KOPT-K1 (cell line): ENCODE results near the gene PPP5C.
"Not testable (repeated sequence)": the region's sequence is repeated elsewhere in the genome, so short reads cannot be mapped to it uniquely, and the experiment has no call there.

Source experiments
- H3K27ac ChIP-seq: fragments of 200-600 bp; sonication (generic); 2 replicates; pipeline ENCODE4 v1.5.1; 2016; ENCODE audit warnings: antibody characterized with exemption, mild to moderate bottlenecking, low read depth, low read length; ENCODE audit not compliant: poor library complexity, severe bottlenecking
- H3K36me3 ChIP-seq: fragments of 200-600 bp; sonication (generic); 2 replicates; pipeline ENCODE4 v1.5.1; 2017; ENCODE audit warnings: antibody characterized with exemption, mild to moderate bottlenecking, low read length, moderate library complexity; ENCODE audit not compliant: insufficient read depth
- H3K9me3 ChIP-seq: fragments of 200-600 bp; sonication (generic); 2 replicates; pipeline ENCODE4 v1.5.1; 2017; ENCODE audit warnings: antibody characterized with exemption, low read length, mild to moderate bottlenecking; ENCODE audit not compliant: insufficient read depth, poor library complexity, severe bottlenecking

PPP5C gene

DNA sequence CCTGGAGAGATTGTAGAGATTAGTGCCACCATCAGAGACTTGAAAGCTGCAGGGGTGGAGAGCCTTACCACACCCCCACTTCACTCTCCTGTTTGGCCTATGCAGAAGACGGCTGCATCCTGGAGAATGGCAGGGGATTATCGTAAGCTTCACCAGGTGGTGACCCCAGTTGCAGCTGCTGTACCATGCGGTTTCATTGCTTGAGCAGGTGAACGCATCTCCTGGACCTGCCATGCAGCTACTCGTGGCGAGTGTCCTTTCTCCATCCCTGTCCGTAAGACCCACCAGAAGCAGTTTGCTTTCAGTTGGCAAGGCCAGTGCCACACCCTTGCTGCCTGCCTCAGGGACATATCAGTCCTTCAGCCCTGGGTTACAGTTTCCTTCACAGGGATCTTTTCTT lies 21.2 kb downstream of the PPP5C start:
- Histone ChIP-seq H3K36me3 (peaks cover 80% of the 10 kb centered on the region), H3K27ac (no peak overlapping the region)

DNA sequence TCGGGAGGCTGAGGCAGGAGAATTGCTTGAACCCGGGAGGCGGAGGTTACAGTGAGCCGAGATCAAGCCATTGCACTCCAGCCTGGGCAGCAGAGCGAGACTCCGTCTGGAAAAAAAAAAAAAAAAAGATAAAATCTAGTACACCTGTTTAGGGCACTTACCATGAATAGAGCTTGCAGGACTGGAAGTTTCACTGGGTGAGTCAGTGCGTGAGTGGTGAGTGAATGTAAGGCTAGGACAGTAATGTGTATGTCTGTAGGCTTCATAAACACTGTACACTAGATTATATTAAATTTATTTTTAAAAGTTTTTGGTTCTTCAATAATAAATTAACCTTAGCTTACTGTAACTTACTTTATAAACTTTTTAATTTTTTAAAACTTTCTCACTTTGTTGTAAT lies 22.9 kb downstream of the PPP5C start:
- Histone ChIP-seq H3K36me3 (peaks cover 70% of the 10 kb centered on the region), H3K27ac (no peak overlapping the region), H3K9me3 (no peaks in the 10 kb centered on the region)

More for the DNA sequence above, 21.2 kb downstream of the PPP5C start:
- H3K9me3 ChIP-seq, result no peaks in the 10 kb centered on the region

DNA sequence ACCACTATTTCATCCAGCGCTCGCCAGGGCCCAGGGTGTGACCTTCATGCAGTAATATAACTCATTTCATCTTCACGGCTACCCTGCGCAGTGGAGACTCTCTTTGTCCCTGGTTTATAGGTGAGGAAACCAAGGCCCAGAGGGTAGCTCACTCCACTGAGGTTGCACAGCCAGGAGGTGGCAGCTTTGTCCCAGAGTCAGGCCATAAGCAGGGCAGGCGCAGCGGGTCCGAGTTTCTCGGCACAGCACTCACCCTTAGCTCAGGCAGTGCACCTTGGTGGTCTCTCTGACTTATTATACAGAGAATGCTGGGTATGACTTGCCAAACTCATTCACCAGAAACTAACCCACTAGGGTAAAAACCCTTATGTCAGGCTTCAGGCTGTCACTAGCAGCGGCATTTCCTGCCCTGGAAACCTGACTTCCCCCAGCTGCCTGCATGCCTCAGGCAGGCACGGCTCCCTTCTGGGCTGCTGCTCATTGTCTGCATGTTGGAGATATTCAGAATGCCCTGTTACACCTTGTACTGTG lies 24.5 kb downstream of the PPP5C start:
- Histone ChIP-seq H3K36me3 (peaks cover 70% of the 10 kb centered on the region), H3K9me3 (no peaks in the 10 kb centered on the region), H3K27ac (no peak overlapping the region)

DNA sequence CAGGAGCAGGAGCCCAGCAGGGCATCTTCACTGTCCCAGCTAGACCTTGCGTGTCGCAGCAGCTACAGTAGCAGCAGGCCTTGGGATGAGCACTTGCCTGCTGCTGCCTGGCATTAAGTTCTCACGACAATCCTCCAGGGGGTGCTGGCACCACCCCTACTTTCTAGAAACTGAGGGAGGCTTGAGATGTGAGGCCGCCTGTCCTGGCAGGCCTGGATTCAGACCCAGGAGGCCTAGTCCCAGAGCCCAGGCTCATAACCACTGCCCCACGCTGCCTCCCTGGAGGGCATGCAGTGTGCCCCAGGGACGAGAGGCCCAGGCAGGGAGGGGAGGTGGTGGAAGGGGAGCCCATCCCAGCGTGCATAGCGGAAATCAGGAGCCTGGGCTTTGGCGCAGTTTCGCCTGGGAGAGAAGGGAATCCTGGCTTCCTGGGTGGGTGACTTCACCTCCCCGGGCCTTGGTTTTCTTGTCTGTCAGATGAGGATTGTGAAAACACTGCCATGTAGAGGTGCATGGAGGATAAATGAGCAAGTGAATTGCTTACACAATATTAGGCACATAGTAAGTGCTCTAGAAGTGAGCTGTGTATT lies 26.1 kb downstream of the PPP5C start:
- no peaks in the 10 kb centered on the region for H3K9me3 ChIP-seq
- no peak overlapping the region for H3K27ac ChIP-seq
- H3K36me3 ChIP-seq, result peaks cover 70% of the 10 kb centered on the region

DNA sequence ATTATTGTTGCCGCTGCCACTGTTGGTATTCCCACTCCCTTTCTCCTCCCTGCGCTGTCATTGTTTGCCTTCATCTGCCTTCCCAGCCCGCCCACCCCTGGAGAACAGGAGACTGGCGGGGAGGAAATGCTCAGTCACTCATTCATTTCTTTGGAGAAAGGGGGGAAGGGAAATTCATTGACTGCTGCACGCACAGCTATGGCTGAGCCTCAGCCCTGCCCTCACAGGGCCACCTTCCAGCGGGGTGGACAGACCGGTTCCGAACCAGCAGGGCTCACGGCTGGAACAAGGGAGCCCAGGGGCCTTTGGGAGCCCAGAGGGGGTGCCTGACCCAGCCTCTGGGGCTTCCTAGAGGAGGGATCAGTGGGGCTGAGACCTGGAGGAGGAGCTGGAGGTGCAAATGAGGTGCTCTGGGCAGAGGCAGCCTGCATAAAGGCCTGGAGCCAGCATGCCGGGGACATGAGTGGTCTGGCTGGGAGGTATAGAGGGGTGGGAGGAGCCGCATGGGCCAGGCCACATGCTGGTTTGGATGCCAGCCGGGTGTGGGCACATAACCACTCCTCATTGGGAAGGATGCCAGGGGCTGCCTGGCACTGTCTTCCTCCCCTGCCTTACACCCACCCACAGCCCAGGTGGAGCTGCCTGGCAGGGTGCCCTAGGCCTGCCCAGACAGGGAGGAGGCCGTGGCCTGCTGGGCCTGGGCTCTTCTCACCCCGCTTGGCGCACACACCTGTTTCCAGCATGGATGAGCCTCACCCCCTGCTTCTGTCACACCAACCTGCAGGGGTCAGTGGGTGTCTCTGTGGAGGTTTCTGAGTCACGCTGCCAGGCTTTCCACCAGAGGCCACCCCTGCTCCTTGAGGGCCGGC lies 26.8 kb downstream of the PPP5C start:
- Histone ChIP-seq H3K36me3 (peaks cover 72% of the 10 kb centered on the region), H3K27ac (no peak overlapping the region)

DNA sequence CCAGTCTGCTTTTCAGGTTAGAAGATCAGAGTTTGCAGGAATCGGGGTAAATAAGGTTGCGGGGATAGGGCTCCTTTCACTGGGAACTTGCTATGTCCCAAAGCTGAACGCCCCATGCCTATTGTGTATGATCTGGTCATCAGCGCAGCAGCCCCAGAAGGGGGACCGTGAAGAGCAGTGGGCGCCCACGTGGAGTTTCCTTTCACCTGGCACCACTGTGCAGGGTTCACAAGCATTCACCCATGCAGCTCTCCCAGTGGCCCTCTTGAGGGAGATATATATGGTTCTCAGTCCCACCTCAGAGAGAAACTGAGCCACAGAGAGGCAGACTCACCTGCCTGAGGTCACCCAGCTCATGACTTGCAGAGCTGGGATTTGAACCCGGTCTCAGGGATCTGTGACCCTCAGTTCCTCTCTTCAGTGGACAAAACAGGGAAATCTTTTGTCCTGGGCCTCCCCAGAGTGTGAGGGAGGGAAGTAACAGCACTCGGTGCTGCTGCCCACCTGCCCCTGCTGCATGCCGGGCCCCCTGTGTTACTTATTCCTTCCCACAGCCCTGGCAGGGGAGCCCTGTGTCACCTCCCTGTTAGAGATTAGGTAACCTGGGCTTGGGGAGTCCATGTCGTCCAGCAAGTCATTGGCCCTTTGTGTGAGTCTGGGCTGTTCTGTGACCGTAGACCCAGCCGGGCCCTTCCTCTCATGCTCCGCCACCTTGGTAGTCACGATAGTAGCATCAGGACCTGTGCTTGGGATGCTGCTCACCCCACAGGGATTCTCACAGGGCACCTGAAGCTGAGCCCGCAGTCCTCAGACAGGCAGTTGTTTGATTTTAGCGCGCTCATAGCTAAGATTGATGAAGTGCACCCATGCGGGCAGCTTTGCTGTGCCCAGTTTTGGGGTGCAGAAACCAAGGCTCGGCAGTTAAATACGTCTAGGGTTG lies 27.9 kb downstream of the PPP5C start:
- Histone ChIP-seq H3K9me3 (no peaks in the 10 kb centered on the region), H3K27ac (no peak overlapping the region), H3K36me3 (peaks cover 77% of the 10 kb centered on the region)

More for the DNA sequence above, 26.8 kb downstream of the PPP5C start:
- no peaks in the 10 kb centered on the region for H3K9me3 ChIP-seq

DNA sequence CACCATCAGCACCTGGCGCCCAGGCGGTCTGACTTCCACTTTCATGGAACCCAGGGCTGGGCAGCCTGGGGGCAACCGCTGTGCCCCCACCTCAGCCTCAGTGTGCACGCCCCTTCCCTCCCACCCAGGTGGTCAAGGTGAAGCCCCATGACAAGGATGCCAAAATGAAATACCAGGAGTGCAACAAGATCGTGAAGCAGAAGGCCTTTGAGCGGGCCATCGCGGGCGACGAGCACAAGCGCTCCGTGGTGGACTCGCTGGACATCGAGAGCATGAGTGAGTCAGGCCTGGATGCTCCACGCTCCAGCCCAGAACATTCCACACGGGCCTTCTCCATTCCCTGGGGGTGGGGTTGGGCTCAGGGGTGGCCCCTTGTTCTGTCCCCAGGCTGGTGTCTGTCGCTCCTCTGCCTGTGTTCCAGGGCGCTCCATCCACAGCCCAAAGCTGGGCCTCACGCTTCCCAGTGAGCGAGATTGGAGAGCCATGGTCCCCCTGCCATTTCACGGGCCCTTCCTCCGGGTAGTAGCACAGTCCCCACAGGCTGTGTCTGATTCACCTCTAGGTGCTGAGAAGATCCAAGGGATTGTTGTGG lies 28.7 kb downstream of the PPP5C start:
- not testable (repeated sequence) for H3K9me3 ChIP-seq, H3K27ac ChIP-seq
- H3K36me3 ChIP-seq, result peaks cover 80% of the 10 kb centered on the region

DNA sequence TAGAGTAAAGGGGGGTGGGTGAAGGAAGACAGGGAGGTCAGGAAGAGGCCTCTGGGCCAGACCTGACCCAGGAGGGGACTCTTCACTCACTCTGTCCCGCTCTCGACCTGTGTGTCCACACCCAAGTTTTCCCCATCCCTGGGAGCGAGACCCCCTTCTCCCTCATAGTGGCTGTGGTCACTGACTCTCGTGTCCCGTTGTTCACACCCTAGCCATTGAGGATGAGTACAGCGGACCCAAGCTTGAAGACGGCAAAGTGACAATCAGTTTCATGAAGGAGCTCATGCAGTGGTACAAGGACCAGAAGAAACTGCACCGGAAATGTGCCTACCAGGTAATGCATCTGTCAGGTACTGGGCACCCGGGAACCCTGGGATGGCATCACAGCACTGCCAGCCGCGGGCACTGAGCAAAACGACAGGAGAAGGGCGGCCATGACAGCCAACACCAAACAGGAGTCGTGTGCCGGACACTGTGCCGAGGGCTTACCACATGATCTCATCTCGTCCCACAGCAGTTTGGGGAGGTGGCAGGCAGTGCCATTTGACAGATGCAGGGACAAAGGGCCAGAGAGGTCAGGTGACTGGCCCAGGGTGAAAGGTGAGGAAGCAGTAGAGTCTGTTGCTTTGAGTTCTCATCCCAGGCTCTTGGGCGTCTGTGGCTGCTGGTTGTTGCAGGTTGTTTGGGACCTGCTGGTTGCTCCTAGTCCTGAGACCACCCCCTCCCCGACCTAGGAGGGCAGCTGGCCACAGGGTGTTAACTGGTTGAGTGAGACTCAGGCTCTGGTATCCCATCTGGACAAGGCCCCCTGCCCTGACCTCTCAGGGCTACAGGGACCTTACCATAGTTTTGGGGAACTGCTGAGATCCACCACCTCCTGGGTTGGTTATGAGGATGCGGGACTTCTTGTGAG lies 29.6 kb downstream of the PPP5C start:
- H3K27ac ChIP-seq, result no peak overlapping the region
- no peaks in the 10 kb centered on the region for H3K9me3 ChIP-seq
- peaks cover 87% of the 10 kb centered on the region for H3K36me3 ChIP-seq

DNA sequence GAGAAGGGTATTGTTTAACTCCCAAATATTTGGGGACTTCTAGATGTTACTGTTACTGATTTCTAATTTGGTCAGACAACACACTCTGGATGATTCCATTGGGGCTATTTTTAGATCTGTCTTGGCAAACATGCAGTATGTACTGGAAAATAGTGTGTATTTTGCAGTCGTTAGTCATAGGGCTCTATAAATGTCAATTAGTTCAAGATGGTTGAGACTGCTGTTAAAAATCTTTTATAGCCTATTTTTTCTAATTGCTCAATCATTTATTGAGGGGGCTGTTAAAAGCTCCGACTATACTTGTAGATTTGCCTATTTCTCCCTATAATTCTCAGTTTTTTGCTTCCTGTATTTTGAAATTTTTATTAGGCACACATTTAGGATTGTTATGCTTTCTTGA lies 31.4 kb downstream of the PPP5C start:
- peaks cover 91% of the 10 kb centered on the region for H3K36me3 ChIP-seq

DNA sequence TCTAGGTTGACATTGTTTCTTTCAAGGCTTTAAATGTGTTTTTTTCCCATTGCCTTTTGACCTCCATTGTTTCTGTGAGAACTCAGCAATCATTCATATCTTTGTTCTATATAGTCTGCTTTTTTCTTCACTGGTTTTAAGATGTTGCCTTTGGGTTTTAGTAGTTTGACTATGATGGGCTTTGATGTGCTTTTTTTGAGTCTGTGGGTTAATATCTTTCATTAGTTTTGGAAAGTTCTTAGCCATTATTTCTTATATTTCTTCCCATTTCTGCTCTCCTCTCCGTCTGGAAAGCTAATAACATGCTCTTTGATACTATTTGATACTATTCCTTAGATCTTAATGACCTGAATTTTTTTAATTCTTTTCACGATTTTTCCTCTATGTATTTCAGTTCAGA lies 33.8 kb downstream of the PPP5C start:
- Histone ChIP-seq H3K27ac (no peak overlapping the region), H3K9me3 (no peaks in the 10 kb centered on the region), H3K36me3 (peaks cover 100% of the 10 kb centered on the region)

More for the DNA sequence above, 31.4 kb downstream of the PPP5C start:
- no peaks in the 10 kb centered on the region for H3K9me3 ChIP-seq
- no peak overlapping the region for H3K27ac ChIP-seq

DNA sequence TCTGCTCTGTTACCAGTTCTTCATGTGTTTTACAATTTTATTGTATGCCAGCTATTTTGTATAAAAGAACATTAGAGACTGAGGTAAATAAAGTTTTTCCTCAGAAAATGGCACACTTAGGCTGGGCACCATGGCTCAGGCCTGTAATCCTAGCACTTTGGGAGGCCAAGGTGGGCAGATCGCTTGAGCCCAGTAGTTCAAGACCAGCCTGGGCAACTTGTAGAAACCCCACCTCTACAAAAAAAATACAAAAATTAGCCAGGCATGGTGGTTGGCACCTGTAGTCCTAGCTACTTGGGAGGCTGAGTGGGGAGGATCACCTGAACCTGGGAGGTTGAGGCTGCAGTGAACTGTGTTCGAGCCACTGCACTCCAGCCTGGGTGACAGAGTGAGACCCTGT lies 34.5 kb downstream of the PPP5C start:
- H3K36me3 ChIP-seq, result peaks cover 100% of the 10 kb centered on the region

DNA sequence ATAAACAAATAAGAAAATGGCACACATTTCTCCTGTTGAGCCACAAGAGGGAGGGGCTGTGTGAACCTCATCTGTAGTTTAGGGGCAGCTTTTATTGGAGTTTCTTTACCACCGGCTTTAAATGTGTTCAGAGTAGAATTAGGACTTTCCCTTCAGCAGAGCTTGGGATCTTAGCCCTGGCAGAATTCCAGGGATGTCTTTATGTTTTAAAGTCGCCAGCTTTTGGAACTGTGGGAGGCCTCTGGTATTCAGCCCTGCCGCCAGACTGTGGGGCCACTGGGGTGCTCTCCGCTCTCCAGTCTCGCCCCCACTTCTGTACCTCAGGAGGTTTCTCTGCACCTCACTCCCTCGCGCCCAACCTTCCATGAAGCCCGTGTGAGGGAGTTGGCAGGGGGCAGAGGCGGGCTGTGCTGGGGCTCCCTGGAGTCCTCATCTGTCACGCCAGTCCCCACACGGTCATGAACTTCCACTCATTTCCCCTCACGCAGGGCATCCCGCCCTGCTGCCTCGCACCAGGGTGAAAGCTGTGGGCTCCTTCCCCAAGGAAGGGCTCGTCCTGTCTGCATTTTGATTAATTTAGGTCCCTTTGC lies 35.0 kb downstream of the PPP5C start:
- Histone ChIP-seq H3K9me3 (no peaks in the 10 kb centered on the region), H3K27ac (no peak overlapping the region), H3K36me3 (peaks cover 98% of the 10 kb centered on the region)

More for the DNA sequence above, 34.5 kb downstream of the PPP5C start:
- no peak overlapping the region for H3K27ac ChIP-seq
- H3K9me3 ChIP-seq, result no peaks in the 10 kb centered on the region

DNA sequence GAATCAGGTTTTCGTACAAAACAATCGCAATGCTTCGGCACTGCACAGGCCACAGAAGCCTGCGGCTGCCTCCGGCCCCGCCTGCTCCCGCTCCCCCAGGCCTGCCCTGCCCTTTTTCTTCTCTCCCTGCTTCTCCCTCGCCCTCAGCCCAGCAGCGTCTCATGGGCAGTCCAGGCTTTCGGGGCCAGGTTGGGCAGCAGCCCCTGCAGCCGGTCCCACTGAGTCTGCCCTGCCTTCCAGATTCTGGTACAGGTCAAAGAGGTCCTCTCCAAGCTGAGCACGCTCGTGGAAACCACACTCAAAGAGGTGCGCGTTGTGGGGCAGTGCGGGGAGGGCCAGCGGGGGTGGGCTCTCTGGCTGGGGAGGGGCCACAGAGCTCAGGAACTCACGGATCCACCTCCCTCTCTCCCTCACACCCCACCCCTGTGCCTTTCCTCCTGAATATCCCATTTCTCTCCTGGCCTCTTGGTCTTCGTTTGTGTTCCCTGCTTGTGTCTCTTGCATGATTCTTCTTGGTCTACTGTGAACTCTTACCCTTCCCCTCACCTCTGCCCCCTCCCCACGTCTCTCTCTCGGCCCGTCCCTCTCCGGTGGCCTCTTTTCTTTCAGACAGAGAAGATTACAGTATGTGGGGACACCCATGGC lies 36.4 kb downstream of the PPP5C start:
- Histone ChIP-seq H3K9me3 (no peaks in the 10 kb centered on the region), H3K36me3 (peaks cover 98% of the 10 kb centered on the region), H3K27ac (no peak overlapping the region)
